HG03571 (cell line): ENCODE measurements around the gene RAC3.
"Not testable (repeated sequence)": the region's sequence is repeated elsewhere in the genome, so short reads cannot be mapped to it uniquely, and the experiment has no call there.

Experiments used
- ATAC-seq: cut with Tn5 transposase; IDR thresholded peaks from one replicate; pipeline ENCODE4 v1.9.1; 2021; ENCODE audit not compliant: unreplicated experiment

RAC3 gene

DNA sequence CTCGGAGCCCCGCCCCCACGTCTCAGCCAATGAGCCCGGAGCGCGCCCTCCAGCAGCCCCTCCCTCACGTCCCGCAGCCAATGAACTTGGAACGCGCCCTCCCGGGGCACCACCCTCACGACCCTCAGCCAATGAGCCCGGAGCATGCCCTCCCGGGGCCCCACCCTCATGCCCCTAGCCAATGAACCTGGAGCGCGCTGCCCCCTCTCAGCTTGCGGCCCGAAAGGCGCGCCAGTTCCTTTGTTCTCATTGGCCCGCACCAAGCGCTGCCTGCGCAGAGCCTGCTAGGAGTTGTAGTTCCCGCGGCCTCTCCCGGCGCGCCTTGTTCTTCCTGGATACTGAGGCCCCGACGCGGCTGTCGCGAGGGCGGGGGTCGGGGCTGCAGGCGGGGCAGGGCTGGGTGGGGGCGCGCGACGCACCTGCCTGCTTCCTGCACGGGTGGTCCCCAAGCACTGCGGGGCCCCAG is 8.5 kb upstream of the RAC3 start, which contains the start of gene LRRC45:
LRRC45 (plus strand) TSS at position 325 of the 466 bp plus-strand sequence. CDS start 339 bp downstream, outside the sequence.
- peak; percentile 75 for ATAC-seq

DNA sequence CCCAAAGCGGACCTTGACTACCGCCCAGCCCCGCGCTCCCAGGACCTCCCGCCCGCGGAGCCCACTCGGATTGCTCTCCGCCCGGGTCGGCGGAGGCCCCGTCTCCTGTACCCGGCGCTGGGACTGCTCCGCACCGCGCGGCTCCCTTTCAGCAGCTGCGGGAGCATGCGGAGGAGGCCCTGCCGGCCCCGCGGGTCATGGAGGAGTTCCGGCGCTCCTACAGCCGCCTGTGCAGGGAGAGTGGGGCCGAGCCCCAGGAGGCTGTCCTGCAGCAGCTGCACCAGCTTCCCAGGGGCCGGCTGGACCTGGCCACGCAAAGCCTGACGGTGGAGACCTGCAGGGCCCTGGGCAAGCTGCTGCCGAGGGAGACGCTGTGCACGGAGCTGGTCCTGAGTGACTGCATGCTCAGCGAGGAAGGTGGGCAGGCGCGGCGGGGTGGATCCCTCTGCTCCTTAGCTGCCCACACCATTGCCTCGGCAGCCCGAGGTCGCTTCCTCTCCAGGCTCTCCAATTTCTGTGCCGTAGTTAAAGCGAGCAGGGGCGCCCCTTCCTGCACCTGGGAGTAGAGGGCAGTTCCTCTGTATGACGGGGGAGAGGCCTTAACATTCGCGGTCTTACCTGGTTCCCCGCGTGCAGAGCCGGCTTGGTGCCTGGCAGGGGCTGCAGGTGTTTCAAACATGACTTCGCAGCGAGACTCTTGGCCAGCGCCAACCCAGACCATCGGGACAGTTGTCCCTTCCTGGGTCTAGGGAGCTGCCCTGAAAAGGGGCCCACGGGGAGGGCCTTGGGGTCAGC is 7.8 kb upstream of the RAC3 start:
- peak; percentile 2 for ATAC-seq

DNA sequence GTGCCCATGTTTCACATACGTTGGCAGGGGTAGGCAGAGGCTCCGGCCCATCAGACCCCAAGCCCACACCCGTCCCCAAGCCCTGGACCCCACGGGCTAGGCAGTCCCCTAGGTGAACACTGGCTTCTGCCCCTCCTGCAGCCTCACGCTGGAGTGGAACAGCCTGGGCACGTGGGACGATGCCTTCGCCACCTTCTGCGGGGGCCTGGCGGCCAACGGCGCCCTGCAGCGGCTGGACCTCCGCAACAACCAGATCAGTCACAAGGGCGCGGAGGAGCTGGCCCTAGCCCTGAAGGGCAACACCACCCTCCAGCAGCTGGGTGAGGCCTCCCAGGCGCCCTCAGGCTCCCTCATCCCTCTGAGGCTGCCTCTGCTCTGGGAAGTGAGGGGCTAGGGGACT is 6.6 kb upstream of the RAC3 start:
- ATAC-seq = no peak

DNA sequence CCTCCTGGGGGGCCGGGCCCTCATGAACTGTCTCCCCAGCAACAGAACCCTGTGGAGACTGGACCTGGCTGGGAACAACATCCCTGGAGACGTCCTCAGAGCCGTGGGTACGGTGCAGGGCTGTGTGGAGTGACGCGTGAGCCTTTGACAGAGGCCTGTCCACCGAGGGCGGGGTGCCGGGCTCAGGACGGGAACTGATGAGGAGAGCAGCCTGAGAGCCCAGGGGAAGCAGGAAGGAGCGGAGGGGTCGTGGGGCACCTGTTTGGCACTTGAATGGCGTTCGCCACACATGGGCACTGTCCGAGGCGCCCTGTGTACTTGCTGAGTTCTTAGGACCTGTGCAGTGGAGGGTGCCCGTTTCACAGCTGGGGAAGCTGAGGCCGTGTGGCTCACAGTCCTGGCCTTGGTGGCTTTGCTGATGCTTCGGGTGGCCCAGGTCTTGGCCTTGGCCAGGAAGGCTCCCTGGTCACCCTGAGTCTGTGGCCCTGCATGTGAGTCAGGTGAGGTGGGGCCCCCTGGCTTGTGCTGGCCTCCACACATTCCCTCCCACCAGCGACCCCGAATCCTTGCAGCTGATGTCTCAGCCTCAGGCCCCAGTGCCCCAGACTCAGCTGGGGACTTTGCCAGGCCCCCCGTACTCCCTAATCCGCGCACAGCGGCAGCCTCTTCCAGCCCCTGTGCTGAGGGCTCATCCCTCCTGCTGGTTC is 5.9 kb upstream of the RAC3 start:
- no peak for ATAC-seq

DNA sequence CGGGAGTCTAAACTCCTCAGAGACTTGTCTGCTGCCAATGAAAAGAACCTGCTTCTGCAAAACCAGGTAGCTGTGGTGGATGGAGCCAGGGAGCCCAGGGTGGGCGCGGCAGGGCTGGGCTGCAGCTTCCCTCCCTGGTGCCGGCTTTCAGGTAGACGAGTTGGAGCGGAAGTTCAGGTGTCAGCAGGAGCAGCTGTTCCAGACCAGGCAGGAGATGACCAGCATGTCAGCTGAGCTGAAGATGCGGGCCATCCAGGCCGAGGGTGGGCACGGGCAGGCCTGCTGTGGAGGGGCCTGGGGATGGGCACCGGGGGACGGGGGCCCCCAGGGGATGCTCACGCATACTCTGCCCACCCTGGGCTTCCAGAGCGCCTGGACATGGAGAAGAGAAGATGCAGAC is 3.2 kb upstream of the RAC3 start:
- no peak for ATAC-seq

DNA sequence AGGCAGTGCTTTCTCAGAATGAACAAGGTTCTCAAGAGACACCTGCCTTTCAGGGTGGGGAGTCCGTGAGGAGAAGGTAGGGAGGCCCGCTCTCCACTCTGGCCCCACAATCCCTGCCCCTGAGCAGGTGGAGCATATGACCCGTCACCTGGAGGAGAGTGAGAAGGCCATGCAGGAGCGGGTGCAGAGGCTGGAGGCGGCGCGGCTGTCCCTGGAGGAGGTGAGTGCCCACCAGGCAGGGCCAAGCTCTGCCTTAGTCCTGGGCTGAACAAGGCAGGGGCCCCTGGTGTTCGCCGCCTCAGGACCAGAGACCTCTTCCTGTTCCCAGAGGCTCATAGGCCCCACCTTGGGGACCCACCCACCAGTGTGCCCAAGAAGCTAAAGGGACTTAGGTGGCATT is 2.5 kb upstream of the RAC3 start:
- no peak for ATAC-seq

DNA sequence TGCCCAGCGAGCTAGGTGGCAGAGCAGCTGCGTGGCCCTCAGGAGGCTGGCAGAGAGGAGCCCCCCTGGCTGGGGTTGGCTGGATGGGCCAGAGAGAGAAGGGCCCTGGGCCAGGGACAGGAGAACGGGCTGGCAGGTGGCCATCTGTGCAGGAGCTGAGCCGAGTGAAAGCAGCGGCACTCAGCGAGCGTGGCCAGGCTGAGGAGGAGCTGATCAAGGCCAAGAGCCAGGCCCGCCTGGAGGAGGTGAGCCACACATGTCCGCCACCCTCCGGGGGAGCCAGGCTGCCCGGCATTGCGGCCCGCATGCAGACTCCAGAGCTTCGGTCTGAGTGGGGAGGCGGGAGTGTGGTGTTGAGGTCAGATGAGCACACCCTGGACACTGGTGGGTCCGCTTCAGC is 2.1 kb upstream of the RAC3 start:
- ATAC-seq = no peak

DNA sequence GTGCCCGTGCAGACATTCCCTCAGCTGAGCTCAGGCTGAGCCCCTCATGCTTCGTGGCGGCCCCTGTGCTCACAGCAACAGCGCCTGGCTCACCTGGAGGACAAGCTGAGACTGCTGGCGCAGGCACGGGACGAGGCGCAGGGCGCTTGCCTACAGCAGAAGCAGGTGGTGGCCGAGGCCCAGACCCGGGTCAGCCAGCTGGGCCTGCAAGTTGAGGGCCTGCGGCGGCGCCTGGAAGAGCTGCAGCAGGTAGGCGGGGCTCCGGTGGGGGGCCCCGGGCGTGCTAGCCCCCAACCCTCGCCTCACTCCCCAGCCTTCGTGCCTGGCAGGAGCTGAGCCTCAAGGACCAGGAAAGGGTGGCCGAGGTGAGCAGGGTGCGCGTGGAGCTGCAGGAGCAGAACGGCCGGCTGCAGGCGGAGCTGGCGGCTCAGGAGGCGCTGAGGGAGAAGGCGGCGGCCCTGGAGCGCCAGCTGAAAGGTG is 1.4 kb upstream of the RAC3 start:
- ATAC-seq = no peak

DNA sequence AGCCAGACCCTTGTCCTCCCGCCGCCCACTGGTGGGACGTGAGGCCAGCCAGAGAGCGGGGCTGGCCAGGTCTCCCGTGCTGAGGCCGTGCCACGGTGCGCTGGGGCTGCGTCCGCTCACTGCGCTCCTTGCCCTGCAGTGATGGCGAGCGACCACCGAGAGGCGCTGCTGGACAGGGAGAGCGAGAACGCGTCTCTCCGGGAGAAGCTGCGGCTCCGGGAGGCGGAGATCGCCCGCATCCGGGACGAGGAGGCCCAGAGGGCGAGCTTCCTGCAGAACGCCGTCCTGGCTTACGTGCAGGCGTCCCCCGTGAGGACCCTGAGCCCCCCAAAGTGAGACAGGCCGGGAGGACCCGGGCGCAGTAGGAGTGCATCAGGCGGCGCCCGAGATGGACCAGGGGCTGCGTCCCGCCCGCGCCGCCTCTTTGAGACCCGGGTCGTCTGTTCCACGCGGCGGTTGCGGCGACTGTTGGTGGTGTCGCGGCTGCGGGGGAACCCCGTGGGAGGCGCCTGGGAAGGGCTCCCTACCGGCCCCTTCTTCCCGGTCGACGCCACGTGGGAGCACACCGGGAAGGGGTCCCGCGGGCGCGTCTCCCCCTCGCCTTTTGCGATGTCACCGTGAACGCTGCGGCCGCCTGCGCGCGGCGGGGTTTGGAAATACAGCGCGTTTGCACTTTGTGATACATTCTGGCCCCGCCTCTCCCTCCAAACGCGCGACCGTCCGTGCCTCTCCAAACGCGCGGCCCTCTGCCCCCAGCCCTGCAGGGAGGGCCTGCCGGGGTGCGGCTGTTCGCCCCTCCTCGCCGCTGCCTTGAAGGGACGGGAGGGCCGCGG is 792 bp upstream of the RAC3 start:
- ATAC-seq = no peak

DNA sequence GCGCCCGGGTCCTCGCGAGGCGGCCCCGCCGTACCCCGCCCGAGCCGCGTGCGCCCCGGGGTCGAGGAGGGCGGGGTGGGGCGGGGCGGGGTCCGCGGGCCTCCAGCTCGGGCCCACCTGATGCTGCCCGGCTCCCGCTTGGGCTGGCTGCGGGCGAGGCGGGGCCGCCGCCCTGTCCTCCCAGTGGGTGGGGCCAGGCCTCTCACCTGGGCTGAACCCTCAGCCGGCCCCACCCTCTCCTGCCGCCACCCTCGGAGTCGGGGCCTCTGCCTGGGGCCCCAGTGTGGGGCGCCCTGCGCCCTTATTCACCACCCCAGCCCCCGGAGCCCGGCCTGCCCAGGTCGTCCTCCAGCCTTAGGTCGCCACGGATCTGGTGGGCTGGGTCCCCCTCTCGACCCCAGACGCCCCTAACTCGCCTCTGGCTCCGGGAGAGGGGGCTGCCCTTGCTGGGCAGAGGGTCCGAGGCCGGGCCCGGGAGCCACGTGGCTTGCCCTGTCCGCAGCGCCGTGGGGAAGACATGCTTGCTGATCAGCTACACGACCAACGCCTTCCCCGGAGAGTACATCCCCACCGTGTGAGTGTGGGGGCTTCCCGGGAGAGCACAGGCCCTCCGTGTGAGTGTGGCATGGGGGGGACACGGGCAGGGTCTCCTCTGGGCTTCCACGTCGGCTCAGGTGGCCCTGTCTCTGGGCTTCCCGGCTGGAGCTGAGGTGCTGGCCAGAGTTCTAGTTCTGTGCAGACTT is 578 bp downstream of the RAC3 start:
- no peak for ATAC-seq

DNA sequence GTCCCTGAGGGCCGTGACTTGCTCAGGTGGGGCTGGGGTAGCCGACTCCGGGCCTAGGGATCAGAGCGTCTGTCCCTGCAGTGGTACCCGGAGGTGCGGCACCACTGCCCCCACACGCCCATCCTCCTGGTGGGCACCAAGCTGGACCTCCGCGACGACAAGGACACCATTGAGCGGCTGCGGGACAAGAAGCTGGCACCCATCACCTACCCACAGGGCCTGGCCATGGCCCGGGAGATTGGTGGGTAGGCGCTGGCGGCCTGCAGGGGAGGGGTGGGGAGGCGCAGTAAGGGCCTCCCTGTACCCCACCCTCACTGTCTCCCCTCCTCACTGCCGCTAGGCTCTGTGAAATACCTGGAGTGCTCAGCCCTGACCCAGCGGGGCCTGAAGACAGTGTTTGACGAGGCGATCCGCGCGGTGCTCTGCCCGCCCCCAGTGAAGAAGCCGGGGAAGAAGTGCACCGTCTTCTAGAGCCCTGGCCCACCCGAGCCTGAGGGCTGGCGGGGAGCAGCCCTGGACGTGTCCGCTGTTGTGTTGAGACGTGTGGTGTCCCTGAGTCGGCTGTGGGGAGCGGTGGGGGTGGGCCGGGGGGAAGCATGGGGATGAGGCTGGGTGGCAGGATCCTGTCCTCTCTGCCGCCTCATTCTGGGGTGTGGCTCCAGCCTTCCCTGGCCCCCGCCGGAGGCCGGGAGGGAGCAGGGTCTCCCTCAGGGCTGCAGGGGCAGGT is 2.0 kb downstream of the RAC3 start:
- no peak for ATAC-seq

DNA sequence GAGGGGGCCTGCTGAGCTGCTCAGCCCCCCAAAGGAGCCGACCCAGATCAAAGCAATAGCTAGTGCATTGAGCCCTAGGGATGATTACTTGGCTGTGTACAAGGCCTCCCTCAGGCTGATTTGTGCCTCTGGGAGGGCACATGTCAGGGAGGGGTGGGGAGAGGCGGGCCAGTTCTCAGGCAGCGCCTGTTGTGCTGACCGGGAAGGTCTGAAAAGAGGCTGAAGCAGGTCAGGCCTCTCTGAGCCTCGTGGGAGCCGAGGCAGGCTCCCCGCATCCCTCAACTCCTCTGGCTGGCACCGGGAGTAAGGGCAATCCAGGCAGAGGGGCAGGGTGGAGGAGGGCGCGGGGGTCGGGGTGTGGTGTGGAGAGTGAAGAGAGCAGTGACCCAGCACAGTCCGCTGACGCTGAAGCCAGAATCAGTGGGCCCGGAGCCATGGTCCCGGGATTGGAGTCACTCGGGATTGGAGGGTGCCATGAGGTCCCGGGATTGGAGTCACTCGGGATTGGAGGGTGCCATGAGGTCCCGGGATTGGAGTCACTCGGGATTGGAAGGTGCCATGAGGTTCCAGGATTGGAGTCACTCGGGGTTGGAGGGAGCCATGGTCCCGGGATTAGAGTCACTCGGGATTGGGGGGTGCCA is 3.0 kb downstream of the RAC3 start:
- ATAC-seq = no peak

DNA sequence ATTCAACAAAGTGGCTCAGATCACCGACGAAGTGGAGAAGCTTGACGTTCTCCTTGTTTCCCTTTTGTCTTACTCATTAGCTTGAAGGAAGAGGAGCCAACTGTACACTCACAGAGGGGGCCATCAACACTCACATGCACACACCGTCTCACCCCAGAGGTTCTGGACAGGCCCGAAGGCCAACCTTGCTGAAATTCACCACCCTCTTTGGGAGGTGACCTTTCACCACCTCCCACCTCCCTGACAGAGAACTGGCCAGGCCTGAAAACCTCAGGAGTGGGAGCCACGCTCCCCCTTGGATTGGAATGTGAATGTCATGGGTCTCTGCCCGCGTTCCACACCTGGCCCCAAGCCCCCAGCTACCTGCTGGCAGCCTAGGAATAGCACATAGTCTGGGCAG is 4.0 kb downstream of the RAC3 start:
- ATAC-seq = no peak

DNA sequence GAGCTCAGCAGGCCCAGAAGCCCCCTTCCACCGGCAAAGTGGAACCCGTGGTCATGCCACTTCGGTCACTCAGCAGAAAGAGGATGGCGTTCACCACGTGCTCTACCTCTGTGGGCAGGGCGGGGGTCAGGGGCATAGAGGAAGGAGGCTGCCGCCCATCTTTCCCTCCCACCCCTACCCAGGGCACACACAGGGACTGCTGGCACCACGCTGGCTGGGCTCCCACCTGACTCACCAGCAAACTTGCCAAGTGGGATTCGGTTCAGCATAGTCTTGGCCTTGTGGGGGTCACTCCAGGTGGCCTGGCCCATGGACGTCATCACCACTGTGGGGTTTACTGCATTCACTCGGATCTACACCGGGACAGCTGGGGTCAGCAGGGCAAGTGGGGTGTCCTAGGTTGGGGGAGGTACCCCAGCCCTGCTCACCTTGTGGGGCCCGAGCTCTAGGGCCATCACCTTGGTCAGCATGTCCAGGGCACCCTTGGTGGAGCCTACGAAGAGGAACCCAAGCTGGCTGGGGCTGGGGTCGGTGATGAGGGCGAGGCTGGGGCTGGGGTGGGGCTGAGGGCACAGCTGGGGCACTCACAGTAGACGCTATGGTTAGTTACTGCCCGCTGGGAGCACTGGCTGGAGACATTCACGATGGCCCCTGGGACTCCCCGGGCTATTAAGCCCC is 4.6 kb downstream of the RAC3 start:
- no peak for ATAC-seq

DNA sequence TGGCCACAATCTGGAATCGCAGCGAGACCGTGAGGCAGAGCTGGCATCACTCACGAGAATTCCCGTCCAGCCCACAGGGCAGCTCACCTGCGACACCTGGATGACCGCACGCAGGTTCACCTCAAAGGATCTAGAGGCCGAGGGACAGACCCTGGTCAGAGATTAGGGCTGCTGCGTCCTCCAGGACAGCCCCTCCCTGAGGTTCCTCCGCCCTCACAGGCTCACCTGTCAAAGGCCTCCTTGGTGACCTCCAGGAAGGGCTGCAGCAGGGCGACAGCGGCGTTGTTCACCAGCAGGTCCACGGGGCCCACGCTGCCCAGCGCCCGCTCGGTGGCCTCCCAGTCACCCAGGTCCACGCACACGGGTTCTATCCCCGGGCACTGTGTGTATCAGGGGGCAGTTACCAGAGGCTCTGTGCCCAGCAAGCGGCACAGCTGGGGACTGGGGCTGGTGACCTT is 5.2 kb downstream of the RAC3 start:
- ATAC-seq = no peak

DNA sequence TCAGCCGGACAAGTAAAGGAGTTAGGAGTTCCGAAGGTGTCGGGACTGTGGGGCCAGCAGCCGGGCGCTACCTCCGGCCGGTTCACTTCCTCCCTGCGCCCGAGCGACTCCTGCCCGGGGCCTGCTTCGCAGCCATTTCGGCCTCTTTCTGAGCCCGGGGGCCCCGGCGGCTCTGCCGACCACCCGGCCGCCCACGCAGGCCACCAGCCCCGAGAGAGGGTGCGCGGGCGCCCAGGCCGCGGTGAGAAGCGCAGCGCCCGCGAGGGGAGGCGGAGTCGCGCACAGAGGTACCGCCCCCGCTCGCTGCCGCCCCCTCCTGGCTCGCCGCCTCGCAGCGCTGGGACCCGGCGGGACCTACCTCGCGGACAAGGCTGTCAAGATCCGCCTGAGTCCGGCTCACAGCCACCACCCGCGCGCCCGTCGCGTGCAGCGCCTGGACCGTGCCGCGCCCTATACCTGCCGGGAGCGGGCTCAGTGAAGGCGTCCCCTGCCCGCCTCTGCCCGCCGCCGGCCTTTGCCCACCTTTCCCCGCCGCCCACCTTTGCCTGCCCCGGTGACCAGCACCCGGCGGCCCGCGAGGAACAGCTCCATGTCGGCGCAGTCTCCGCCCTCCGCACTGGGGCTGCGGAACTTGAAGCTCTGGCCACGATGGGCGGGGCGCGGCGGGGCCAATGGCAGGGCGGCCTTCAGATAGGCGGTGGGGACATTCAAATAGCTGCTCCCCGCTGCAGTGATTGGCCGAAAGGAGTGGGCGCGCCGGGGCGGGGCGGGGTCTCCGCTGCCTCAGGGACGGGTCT is 5.8 kb downstream of the RAC3 start, which contains the start of gene DCXR:
DCXR (minus strand) TSS at position 606 of the 797 bp plus-strand sequence; CDS start at position 591, 15 bp downstream.
- ATAC-seq = peak; percentile 85

DNA sequence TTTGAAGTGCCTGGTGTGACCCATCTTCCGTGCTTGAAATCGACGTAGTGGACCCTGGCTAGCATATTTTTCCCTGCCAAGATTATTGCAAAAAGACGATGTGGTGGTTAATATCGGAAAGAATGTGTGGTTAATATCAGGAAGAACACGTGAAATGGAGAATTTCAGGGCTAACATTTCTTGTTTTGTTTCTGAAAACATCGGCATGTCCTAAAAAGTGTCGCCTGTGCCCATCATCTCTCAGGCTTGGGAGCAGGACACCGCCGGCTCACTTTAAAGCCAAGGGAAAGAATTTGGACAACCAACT is 6.4 kb downstream of the RAC3 start:
- no peak for ATAC-seq

DNA sequence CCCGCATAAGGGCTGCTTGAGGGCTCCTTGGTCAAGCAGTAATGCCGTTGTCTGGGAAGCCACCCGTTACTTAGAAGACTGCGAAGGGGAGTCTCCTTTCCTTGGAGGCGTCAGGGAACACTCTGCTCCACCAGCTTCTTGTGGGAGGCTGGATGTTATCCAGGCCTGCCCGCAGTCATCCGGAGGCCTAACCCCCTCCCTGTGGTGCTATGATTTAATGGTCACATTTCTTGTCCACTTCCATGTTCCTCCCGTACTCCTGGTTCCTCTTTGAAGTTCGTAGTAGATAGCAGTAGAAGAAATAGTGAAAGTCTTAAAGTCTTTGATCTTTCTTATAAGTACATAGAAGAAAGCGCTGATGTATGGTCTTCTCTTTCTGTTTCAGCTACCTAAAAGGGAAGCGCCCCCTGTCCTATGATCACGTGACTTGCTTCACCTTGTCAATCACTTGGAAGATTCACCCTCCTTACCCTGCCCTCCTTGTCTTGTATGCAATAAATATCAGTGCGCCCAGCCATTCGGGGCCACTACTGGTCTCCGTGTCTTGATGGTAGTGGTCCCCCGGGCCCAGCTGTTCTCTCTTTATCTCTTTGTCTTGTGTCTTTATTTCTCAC is 7.4 kb downstream of the RAC3 start:
- not testable (repeated sequence) for ATAC-seq
